ENCODE measurements around the gene SLC35G2.
"Not testable (repeated sequence)": the region's sequence is repeated elsewhere in the genome, so short reads cannot be mapped to it uniquely, and the experiment has no call there.

SLC35G2 gene

GRCh38 chr3:136818769-136819391 lies at the start of gene SLC35G2:
SLC35G2 (plus strand) TSS chr3:136819126; CDS start chr3:136854461, 35,335 bp downstream.
- H3K27me3 ChIP-seq (ENCODE audit: control insufficient read depth in 1 of 2, insufficient read depth in 2 of 2, low read length in 2 of 2): no peaks in the 10 kb centered on the region

DNA sequence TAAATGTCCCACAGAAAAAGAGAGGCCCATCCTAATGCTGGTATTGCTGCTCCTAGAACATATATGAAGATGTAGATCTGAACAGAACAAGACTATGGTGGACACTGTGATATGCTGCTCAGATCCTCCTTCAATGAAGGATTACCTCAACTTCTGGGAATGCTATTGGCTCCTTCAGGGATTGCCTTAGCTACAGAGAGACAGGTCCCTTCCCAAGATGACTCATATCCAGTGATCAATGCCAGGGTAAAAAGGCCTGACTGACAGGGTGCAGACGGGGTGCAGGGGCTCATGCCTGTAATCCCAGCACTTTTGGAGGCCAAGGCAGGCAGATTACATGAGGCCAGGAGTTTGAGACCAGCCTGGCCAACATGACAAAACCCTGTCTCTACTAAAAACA lies 46.2 kb upstream of the SLC35G2 start:
- Histone ChIP-seq H3K27me3 (ENCODE audit: control insufficient read depth in 1 of 2, insufficient read depth in 2 of 2, low read length in 2 of 2) (no peaks in the 10 kb centered on the region), H3K9me3 (ENCODE audit: control insufficient read depth in 2 of 2, low read length in 2 of 2) (no peaks in the 10 kb centered on the region), H3K4me3 (ENCODE audit: low read length in 2 of 2) (no peak overlapping the region), H3K27ac (ENCODE audit: low read length) (no peak overlapping the region), H3K36me3 (ENCODE audit: control insufficient read depth in 2 of 2, insufficient read depth in 2 of 2, low read length in 2 of 2) (no peaks in the 10 kb centered on the region), H3K9ac (ENCODE audit: low read length in 2 of 2) (no peak overlapping the region), H3K4me1 (ENCODE audit: control insufficient read depth, insufficient read depth, low read length) (no peaks in the 10 kb centered on the region)

More at GRCh38 chr3:136818769-136819391, at the start of gene SLC35G2:
- Histone ChIP-seq H3K9ac (ENCODE audit: low read length in 2 of 2) (peak within 1 kb of the TSS; percentile 59 to 71), H3K9me3 (ENCODE audit: control insufficient read depth in 2 of 2, low read length in 2 of 2) (no peaks in the 10 kb centered on the region), H3K27ac (ENCODE audit: low read length) (peak within 1 kb of the TSS; percentile 37), H3K4me1 (ENCODE audit: control insufficient read depth, insufficient read depth, low read length) (peaks cover 11% of the 10 kb centered on the region), H3K4me3 (ENCODE audit: low read length in 2 of 2) (peak within 1 kb of the TSS; percentile 74 to 84), H3K36me3 (ENCODE audit: control insufficient read depth in 2 of 2, insufficient read depth in 2 of 2, low read length in 2 of 2) (no peaks in the 10 kb centered on the region)

DNA sequence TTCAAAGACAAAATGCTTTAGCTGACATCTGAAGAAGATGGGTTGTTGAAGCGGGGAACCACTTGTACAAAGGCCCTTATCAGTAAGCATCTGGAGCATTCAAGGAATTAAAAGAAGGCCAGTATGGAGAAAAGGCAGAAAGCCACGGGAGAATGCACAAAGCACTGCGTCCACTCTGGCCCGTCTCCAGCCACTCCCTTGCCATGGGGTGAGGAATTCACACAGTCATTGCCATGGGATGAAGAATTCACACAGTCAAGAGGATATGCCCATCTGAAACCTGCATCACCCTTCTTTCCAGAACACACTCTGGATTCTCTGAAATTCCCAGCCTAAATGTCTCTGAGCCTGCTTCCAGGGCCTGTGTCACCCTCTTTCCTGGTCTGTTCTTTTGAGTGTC lies 40.1 kb upstream of the SLC35G2 start:
- no peak overlapping the region for H3K9ac ChIP-seq (ENCODE audit: low read length in 2 of 2)
- no peaks in the 10 kb centered on the region for H3K27me3 ChIP-seq (ENCODE audit: control insufficient read depth in 1 of 2, insufficient read depth in 2 of 2, low read length in 2 of 2)
- no peaks in the 10 kb centered on the region for H3K9me3 ChIP-seq (ENCODE audit: control insufficient read depth in 2 of 2, low read length in 2 of 2)
- peaks cover 4% of the 10 kb centered on the region for H3K4me1 ChIP-seq (ENCODE audit: control insufficient read depth, insufficient read depth, low read length)
- no peak overlapping the region for H3K4me3 ChIP-seq (ENCODE audit: low read length in 2 of 2)
- no peaks in the 10 kb centered on the region for H3K36me3 ChIP-seq (ENCODE audit: control insufficient read depth in 2 of 2, insufficient read depth in 2 of 2, low read length in 2 of 2)
- no peak overlapping the region for H3K27ac ChIP-seq (ENCODE audit: low read length)

DNA sequence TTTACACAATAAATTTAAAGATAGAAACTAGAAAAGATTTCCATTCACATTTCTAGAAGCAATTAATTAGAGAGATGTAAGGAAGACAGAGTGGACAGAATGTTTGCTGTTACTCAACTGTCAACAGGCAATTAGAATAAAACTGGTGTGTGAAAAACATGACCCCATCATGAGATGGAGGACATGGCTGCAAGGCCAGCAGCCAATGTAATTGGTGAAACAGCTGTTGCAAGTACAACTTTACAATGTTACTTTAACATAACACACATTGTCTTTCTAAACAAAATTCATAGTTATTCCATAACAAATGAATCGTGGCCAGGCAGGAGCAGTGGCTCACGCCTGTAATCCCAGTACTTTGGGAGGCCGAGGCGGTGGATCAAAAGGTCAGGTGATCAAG lies 38.2 kb upstream of the SLC35G2 start:
- H3K36me3 ChIP-seq (ENCODE audit: control insufficient read depth in 2 of 2, insufficient read depth in 2 of 2, low read length in 2 of 2): no peaks in the 10 kb centered on the region
- H3K4me3 ChIP-seq (ENCODE audit: low read length in 2 of 2): no peak overlapping the region
- no peaks in the 10 kb centered on the region for H3K27me3 ChIP-seq (ENCODE audit: control insufficient read depth in 1 of 2, insufficient read depth in 2 of 2, low read length in 2 of 2)
- peaks cover 0 to 3% of the 10 kb centered on the region in 2 donors for H3K9me3 ChIP-seq (ENCODE audit: control insufficient read depth in 2 of 2, low read length in 2 of 2)
- peaks cover 5% of the 10 kb centered on the region for H3K4me1 ChIP-seq (ENCODE audit: control insufficient read depth, insufficient read depth, low read length)
- H3K27ac ChIP-seq (ENCODE audit: low read length): no peak overlapping the region
- H3K9ac ChIP-seq (ENCODE audit: low read length in 2 of 2): no peak overlapping the region

- H3K9me3 ChIP-seq (ENCODE audit: control insufficient read depth in 2 of 2, low read length in 2 of 2): peaks cover 0 to 3% of the 10 kb centered on the region in 2 donors
- H3K27me3 ChIP-seq (ENCODE audit: control insufficient read depth in 1 of 2, insufficient read depth in 2 of 2, low read length in 2 of 2): no peaks in the 10 kb centered on the region
- no peak overlapping the region for H3K9ac ChIP-seq (ENCODE audit: low read length in 2 of 2)
- peaks cover 8% of the 10 kb centered on the region for H3K4me1 ChIP-seq (ENCODE audit: control insufficient read depth, insufficient read depth, low read length)
- no peaks in the 10 kb centered on the region for H3K36me3 ChIP-seq (ENCODE audit: control insufficient read depth in 2 of 2, insufficient read depth in 2 of 2, low read length in 2 of 2)
- no peak overlapping the region for H3K4me3 ChIP-seq (ENCODE audit: low read length in 2 of 2)
- H3K27ac ChIP-seq (ENCODE audit: low read length): no peak overlapping the region
Observed at GRCh38 chr3:136783708-136784191, 35.2 kb upstream of the SLC35G2 start.

DNA sequence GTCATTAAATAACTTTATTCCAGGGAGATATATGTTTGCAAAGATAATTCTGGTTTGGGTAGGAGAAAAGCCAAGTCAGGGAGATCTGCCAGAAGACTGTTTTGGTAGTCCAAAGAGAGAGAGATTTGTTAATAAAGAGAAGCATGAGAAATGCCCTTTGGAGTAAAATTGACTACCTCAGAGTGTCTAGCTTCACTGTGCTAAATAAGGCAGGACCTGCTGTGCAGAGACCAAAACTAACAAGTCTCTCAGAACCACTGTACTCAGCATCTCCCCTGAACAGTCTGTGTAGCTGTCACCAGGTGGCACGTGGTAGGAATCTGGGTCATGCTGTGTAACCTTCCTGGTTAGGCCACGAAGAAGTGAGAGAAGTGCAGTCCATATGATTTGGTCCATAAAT lies 31.6 kb upstream of the SLC35G2 start:
- Histone ChIP-seq H3K9ac (ENCODE audit: low read length in 2 of 2) (peak overlapping the region in 1 of 2 donors; percentile 16), H3K9me3 (ENCODE audit: control insufficient read depth in 2 of 2, low read length in 2 of 2) (peaks cover 0 to 3% of the 10 kb centered on the region in 2 donors), H3K27ac (ENCODE audit: low read length) (peak overlapping the region; percentile 18), H3K27me3 (ENCODE audit: control insufficient read depth in 1 of 2, insufficient read depth in 2 of 2, low read length in 2 of 2) (no peaks in the 10 kb centered on the region), H3K4me3 (ENCODE audit: low read length in 2 of 2) (no peak overlapping the region), H3K4me1 (ENCODE audit: control insufficient read depth, insufficient read depth, low read length) (peaks cover 8% of the 10 kb centered on the region), H3K36me3 (ENCODE audit: control insufficient read depth in 2 of 2, insufficient read depth in 2 of 2, low read length in 2 of 2) (no peaks in the 10 kb centered on the region)

GRCh38 chr3:136788154-136788553 lies 30.8 kb upstream of the SLC35G2 start:
- Histone ChIP-seq H3K36me3 (ENCODE audit: control insufficient read depth in 2 of 2, insufficient read depth in 2 of 2, low read length in 2 of 2) (no peaks in the 10 kb centered on the region), H3K9me3 (ENCODE audit: control insufficient read depth in 2 of 2, low read length in 2 of 2) (peaks cover 0 to 3% of the 10 kb centered on the region in 2 donors), H3K9ac (ENCODE audit: low read length in 2 of 2) (no peak overlapping the region), H3K27me3 (ENCODE audit: control insufficient read depth in 1 of 2, insufficient read depth in 2 of 2, low read length in 2 of 2) (no peaks in the 10 kb centered on the region), H3K4me1 (ENCODE audit: control insufficient read depth, insufficient read depth, low read length) (peaks cover 8% of the 10 kb centered on the region), H3K4me3 (ENCODE audit: low read length in 2 of 2) (no peak overlapping the region), H3K27ac (ENCODE audit: low read length) (no peak overlapping the region)

- H3K9ac ChIP-seq (ENCODE audit: low read length in 2 of 2): no peak overlapping the region
- no peaks in the 10 kb centered on the region for H3K36me3 ChIP-seq (ENCODE audit: control insufficient read depth in 2 of 2, insufficient read depth in 2 of 2, low read length in 2 of 2)
- peaks cover 0 to 2% of the 10 kb centered on the region in 2 donors for H3K9me3 ChIP-seq (ENCODE audit: control insufficient read depth in 2 of 2, low read length in 2 of 2)
- peaks cover 3% of the 10 kb centered on the region for H3K4me1 ChIP-seq (ENCODE audit: control insufficient read depth, insufficient read depth, low read length)
- H3K27ac ChIP-seq (ENCODE audit: low read length): no peak overlapping the region
- no peaks in the 10 kb centered on the region for H3K27me3 ChIP-seq (ENCODE audit: control insufficient read depth in 1 of 2, insufficient read depth in 2 of 2, low read length in 2 of 2)
- H3K4me3 ChIP-seq (ENCODE audit: low read length in 2 of 2): no peak overlapping the region
Observed at GRCh38 chr3:136789976-136790375, 28.9 kb upstream of the SLC35G2 start.

- Histone ChIP-seq H3K4me1 (ENCODE audit: control insufficient read depth, insufficient read depth, low read length) (peaks cover 3% of the 10 kb centered on the region), H3K9me3 (ENCODE audit: control insufficient read depth in 2 of 2, low read length in 2 of 2) (no peaks in the 10 kb centered on the region), H3K36me3 (ENCODE audit: control insufficient read depth in 2 of 2, insufficient read depth in 2 of 2, low read length in 2 of 2) (no peaks in the 10 kb centered on the region), H3K4me3 (ENCODE audit: low read length in 2 of 2) (no peak overlapping the region), H3K27ac (ENCODE audit: low read length) (no peak overlapping the region), H3K9ac (ENCODE audit: low read length in 2 of 2) (no peak overlapping the region), H3K27me3 (ENCODE audit: control insufficient read depth in 1 of 2, insufficient read depth in 2 of 2, low read length in 2 of 2) (no peaks in the 10 kb centered on the region)
Observed at GRCh38 chr3:136790786-136791185, 28.1 kb upstream of the SLC35G2 start.

DNA sequence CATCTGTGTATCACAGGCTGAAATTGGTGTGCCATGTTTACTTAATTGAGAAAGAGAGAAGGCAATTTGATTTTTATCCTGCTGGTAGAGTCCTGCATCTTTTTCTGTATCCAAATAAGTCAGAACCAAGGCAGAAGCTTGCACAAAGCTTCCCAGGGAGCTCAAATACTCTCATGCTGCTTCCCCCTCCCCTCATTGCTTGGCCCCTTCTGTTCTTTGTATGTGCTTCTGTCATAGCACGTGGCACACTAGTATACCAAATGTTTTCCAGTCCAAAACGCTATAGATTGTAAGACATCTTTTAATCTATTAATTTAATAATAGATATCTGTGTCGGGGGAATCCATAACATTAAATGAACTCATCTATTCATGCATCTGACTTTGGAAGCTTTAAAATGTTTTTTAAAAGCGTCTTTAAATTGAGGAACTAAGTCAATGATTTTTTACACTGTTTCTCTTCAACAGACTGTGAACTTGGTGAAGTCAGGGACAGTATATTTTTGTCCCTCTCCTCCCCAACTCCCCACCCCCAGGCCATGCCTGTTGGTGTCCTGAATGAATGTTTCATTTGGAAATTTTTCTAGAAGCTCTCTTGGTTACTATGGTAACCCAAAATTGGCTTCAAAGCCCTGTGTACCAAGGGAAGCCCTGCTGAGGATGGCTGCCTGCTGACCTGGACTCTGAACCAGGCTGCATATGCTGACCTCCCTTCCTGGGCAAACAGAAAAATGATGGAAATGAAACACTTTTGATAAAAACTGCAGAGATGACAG lies 26.2 kb upstream of the SLC35G2 start:
- H3K27me3 ChIP-seq (ENCODE audit: control insufficient read depth in 1 of 2, insufficient read depth in 2 of 2, low read length in 2 of 2): no peaks in the 10 kb centered on the region
- H3K9me3 ChIP-seq (ENCODE audit: control insufficient read depth in 2 of 2, low read length in 2 of 2): no peaks in the 10 kb centered on the region
- no peaks in the 10 kb centered on the region for H3K36me3 ChIP-seq (ENCODE audit: control insufficient read depth in 2 of 2, insufficient read depth in 2 of 2, low read length in 2 of 2)
- no peak overlapping the region for H3K4me3 ChIP-seq (ENCODE audit: low read length in 2 of 2)
- H3K9ac ChIP-seq (ENCODE audit: low read length in 2 of 2): no peak overlapping the region
- no peaks in the 10 kb centered on the region for H3K4me1 ChIP-seq (ENCODE audit: control insufficient read depth, insufficient read depth, low read length)
- no peak overlapping the region for H3K27ac ChIP-seq (ENCODE audit: low read length)

DNA sequence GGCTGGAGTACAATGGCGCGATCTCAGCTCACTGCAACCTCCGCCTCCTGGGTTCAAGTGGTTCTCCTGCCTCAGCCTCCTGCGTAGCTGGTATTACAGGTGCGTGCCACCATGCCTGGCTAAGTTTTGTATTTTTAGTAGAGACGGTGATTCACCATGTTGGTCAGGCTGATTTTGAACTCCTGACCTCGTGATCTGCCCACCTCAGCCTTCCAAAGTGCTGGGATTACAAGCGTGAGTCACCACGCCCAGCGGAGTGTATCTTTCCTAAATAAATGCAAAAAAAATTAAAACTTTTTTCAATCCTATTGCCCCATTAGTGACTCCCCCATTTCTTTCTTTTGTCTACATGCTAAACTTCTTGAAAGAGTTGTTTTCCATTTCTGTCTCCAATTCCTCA lies 17.8 kb upstream of the SLC35G2 start:
- not testable (repeated sequence) for H3K4me3 ChIP-seq (ENCODE audit: low read length in 2 of 2); H3K4me1 ChIP-seq (ENCODE audit: control insufficient read depth, insufficient read depth, low read length); H3K36me3 ChIP-seq (ENCODE audit: control insufficient read depth in 2 of 2, insufficient read depth in 2 of 2, low read length in 2 of 2); H3K9ac ChIP-seq (ENCODE audit: low read length in 2 of 2); H3K27ac ChIP-seq (ENCODE audit: low read length); H3K27me3 ChIP-seq (ENCODE audit: control insufficient read depth in 1 of 2, insufficient read depth in 2 of 2, low read length in 2 of 2); H3K9me3 ChIP-seq (ENCODE audit: control insufficient read depth in 2 of 2, low read length in 2 of 2)
